HL-60 (cell line): ENCODE results near the gene ATF7IP.

Experiments
- DNase-seq, 2 experiments: peaks; one replicate each; pipeline ENCODE4 v3.0.0-alpha.2; 2010 to 2020; ENCODE audit warnings: low read depth in 1 of 2, low spot score in 1 of 2
- H3K27ac ChIP-seq: fragments of 250-450 bp; sonication (Bioruptor Pico); replicated peaks from 2 replicates; pipeline ENCODE4 v1.5.1; 2020; ENCODE audit warnings: mild to moderate bottlenecking, moderate library complexity
- H3K27me3 ChIP-seq: fragments of 250-450 bp; sonication (Bioruptor Pico); 2 replicates; pipeline ENCODE4 v1.5.1; 2021; ENCODE audit warnings: mild to moderate bottlenecking, moderate library complexity; ENCODE audit not compliant: insufficient read depth, poor library complexity, severe bottlenecking
- H3K4me3 ChIP-seq: replicated peaks from 2 replicates; pipeline ENCODE4 v1.5.1; 2011; ENCODE audit warnings: mild to moderate bottlenecking, control low read depth, low read length; ENCODE audit not compliant: insufficient read depth
- GABPA ChIP-seq: IDR thresholded peaks from 2 replicates; pipeline ENCODE4 v1.6.1; 2012; ENCODE audit warnings: low read depth
- POLR2AphosphoS5 ChIP-seq: IDR thresholded peaks from 2 replicates; pipeline ENCODE4 v1.6.1; 2012; ENCODE audit warnings: low read depth
- REST ChIP-seq: IDR thresholded peaks from 2 replicates; pipeline ENCODE4 v1.6.1; 2012; ENCODE audit warnings: low read depth; ENCODE audit not compliant: insufficient replicate concordance
- SPI1 ChIP-seq: IDR thresholded peaks from 2 replicates; pipeline ENCODE4 v1.6.1; 2012; ENCODE audit warnings: low read depth, mild to moderate bottlenecking, borderline replicate concordance
- TF ChIP-seq, protein P1 (sequence below): IDR thresholded peaks from one replicate; pipeline ENCODE4 v1.5.1; 2011; ENCODE audit warnings: low read length, control low read depth, inconsistent platforms; ENCODE audit not compliant: insufficient read depth

ATF7IP gene

GRCh38 chr12:14366209-14367039 lies 942 bp downstream of the ATF7IP start:
- Histone ChIP-seq H3K4me3 (peak overlapping the region; percentile 48), H3K27me3 (no peaks in the 10 kb centered on the region), H3K27ac (peak overlapping the region; percentile 99)
- DNase-seq = no peak
- TF ChIP-seq, protein P1, sequence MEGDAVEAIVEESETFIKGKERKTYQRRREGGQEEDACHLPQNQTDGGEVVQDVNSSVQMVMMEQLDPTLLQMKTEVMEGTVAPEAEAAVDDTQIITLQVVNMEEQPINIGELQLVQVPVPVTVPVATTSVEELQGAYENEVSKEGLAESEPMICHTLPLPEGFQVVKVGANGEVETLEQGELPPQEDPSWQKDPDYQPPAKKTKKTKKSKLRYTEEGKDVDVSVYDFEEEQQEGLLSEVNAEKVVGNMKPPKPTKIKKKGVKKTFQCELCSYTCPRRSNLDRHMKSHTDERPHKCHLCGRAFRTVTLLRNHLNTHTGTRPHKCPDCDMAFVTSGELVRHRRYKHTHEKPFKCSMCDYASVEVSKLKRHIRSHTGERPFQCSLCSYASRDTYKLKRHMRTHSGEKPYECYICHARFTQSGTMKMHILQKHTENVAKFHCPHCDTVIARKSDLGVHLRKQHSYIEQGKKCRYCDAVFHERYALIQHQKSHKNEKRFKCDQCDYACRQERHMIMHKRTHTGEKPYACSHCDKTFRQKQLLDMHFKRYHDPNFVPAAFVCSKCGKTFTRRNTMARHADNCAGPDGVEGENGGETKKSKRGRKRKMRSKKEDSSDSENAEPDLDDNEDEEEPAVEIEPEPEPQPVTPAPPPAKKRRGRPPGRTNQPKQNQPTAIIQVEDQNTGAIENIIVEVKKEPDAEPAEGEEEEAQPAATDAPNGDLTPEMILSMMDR = no peak
- TF ChIP-seq GABPA = no peak
- no peak for TF ChIP-seq REST
- TF ChIP-seq SPI1 = no peak
- no peak for TF ChIP-seq POLR2AphosphoS5

DNA sequence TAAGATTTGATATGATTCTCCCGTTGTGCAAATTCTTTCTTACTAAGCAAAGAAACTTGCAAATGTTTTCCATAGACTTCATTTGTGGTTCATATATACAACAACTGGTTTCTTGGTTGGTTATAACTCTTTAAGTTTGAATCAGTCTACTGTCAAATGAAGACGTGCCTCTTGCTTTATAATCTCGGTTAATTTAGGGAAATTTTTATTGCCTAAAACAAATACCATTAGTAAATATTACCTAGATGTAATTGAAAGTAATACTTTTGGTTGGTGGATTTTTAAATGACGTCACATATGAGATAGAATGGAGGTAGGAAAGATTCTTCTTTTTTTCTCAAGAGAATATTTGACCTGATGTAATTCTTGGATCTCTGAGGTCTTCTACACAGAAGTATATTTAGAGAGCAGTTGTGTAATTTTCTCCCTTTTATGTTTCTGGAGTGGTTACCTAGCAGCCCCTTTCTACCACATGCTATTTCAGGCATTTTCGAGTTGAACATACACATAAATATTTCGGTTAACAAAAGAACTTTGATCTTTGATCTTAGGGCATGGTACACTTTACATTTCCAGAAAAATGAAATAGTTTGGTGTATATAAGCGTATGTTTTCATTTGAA lies 1.7 kb downstream of the ATF7IP start:
- H3K27ac ChIP-seq = peak overlapping the region; percentile 99
- DNase-seq = peak; percentile 10 to 73
- peak overlapping the region; percentile 48 for H3K4me3 ChIP-seq
- no peaks in the 10 kb centered on the region for H3K27me3 ChIP-seq
- TF ChIP-seq POLR2AphosphoS5 (no peak), GABPA (no peak), REST (no peak), SPI1 (no peak)
- TF ChIP-seq, protein P1 = no peak

GRCh38 chr12:14369311-14369710 lies 3.8 kb downstream of the ATF7IP start:
- H3K27me3 ChIP-seq = no peaks in the 10 kb centered on the region
- H3K4me3 ChIP-seq = no peak overlapping the region
- H3K27ac ChIP-seq = no peak overlapping the region
- DNase-seq = no peak
- TF ChIP-seq SPI1 (no peak), POLR2AphosphoS5 (no peak), REST (no peak), GABPA (no peak)
- TF ChIP-seq, protein P1 = no peak
